HepG2 (cell line): ENCODE measurements around the gene RNH1. TPM values are rescaled to one million over a fixed set of nuclear protein-coding genes. Genes with fewer than 3 reads are reported as not detected.

Experiments used
- ATF5 ChIP-seq: sonication (generic); formaldehyde crosslinking; IDR thresholded peaks from 2 replicates; pipeline ENCODE4 v1.4.0; 2020; ENCODE audit warnings: mild to moderate bottlenecking, low read depth, missing genetic modification reagents
- DBP ChIP-seq: sonication (generic); formaldehyde crosslinking; IDR thresholded peaks from 2 replicates; pipeline ENCODE4 v1.4.0; 2020; ENCODE audit warnings: missing genetic modification reagents; ENCODE audit errors: not compliant biosample characterization
- GPN1 ChIP-seq: sonication (generic); formaldehyde crosslinking; IDR thresholded peaks from 2 replicates; pipeline ENCODE4 v1.5.1; 2020; ENCODE audit warnings: missing genetic modification reagents, borderline replicate concordance
- KAT8 ChIP-seq: IDR thresholded peaks from 2 replicates; pipeline ENCODE4 v1.6.1; 2016; ENCODE audit warnings: missing genetic modification reagents, missing compliant biosample characterization
- KDM5B ChIP-seq: sonication (generic); formaldehyde crosslinking; IDR thresholded peaks from 2 replicates; pipeline ENCODE4 v1.4.0; 2020; ENCODE audit warnings: missing genetic modification reagents, mild to moderate bottlenecking, borderline replicate concordance
- KLF16 ChIP-seq, 2 experiments: sonication (generic) in 1 of 2; formaldehyde crosslinking in 1 of 2; IDR thresholded peaks; 2 replicates each; pipeline versions ENCODE4 v1.6.1 to v1.8.0; 2016 to 2023; ENCODE audit warnings: missing genetic modification reagents in 2 of 2, missing compliant biosample characterization in 1 of 2
- KMT2B ChIP-seq: IDR thresholded peaks from 2 replicates; pipeline ENCODE4 v1.6.1; 2016; ENCODE audit warnings: missing genetic modification reagents, missing compliant biosample characterization
- MTF1 ChIP-seq: sonication (generic); formaldehyde crosslinking; IDR thresholded peaks from 2 replicates; pipeline ENCODE4 v1.5.0; 2020; ENCODE audit warnings: missing genetic modification reagents
- NR2C2 ChIP-seq: sonication (generic); formaldehyde crosslinking; IDR thresholded peaks from 2 replicates; pipeline ENCODE4 v1.4.0; 2020; ENCODE audit warnings: missing genetic modification reagents, mild to moderate bottlenecking, moderate library complexity, borderline replicate concordance
- NR3C1 ChIP-seq: sonication (generic); formaldehyde crosslinking; IDR thresholded peaks from 2 replicates; pipeline ENCODE4 v1.4.0; 2020; ENCODE audit warnings: missing genetic modification reagents
- POLR2G ChIP-seq: fragments of 200-400 bp; formaldehyde crosslinking; IDR thresholded peaks from 2 replicates; pipeline ENCODE4 v1.6.1; 2018; ENCODE audit warnings: mild to moderate bottlenecking, low read depth, low read length, moderate library complexity
- RBFOX2 ChIP-seq: fragments of 200-400 bp; formaldehyde crosslinking; IDR thresholded peaks from 2 replicates; pipeline ENCODE4 v1.6.1; 2017; ENCODE audit warnings: low read depth, mild to moderate bottlenecking, low read length
- ZBTB10 ChIP-seq: sonication (generic); formaldehyde crosslinking; IDR thresholded peaks from 2 replicates; pipeline ENCODE4 v1.4.0; 2020; ENCODE audit warnings: missing genetic modification reagents, borderline replicate concordance
- ZBTB14 ChIP-seq: sonication (generic); formaldehyde crosslinking; IDR thresholded peaks from 2 replicates; pipeline ENCODE4 v1.4.0; 2020; ENCODE audit warnings: missing genetic modification reagents
- ZBTB7A ChIP-seq: sonication (generic); formaldehyde crosslinking; IDR thresholded peaks from 2 replicates; pipeline ENCODE4 v1.8.0; 2022; ENCODE audit warnings: mild to moderate bottlenecking, missing genetic modification reagents
- ZFY ChIP-seq: sonication (generic); formaldehyde crosslinking; IDR thresholded peaks from 2 replicates; pipeline ENCODE4 v1.4.0; 2020; ENCODE audit warnings: missing genetic modification reagents
- ZIK1 ChIP-seq: sonication (generic); formaldehyde crosslinking; IDR thresholded peaks from 2 replicates; pipeline ENCODE4 v1.5.0; 2020; ENCODE audit warnings: mild to moderate bottlenecking, low read depth, missing genetic modification reagents, borderline replicate concordance
- ZNF430 ChIP-seq: sonication (generic); formaldehyde crosslinking; IDR thresholded peaks from 2 replicates; pipeline ENCODE4 v1.9.0; 2021; ENCODE audit warnings: mild to moderate bottlenecking, missing genetic modification reagents
- ZNF563 ChIP-seq: sonication (generic); formaldehyde crosslinking; IDR thresholded peaks from 2 replicates; pipeline ENCODE4 v1.8.0; 2022; ENCODE audit warnings: mild to moderate bottlenecking, moderate library complexity, missing genetic modification reagents
- ZNF589 ChIP-seq: sonication (generic); formaldehyde crosslinking; conservative IDR thresholded peaks from 2 replicates; pipeline ENCODE4 v1.8.0; 2022; ENCODE audit warnings: mild to moderate bottlenecking, moderate library complexity, missing genetic modification reagents
- ZNF747 ChIP-seq: sonication (generic); formaldehyde crosslinking; IDR thresholded peaks from 2 replicates; pipeline ENCODE4 v1.8.1; 2023; ENCODE audit warnings: missing genetic modification reagents, mild to moderate bottlenecking, borderline replicate concordance
- ZNF790 ChIP-seq: sonication (generic); formaldehyde crosslinking; IDR thresholded peaks from 2 replicates; pipeline ENCODE4 v1.8.0; 2022; ENCODE audit warnings: missing genetic modification reagents, mild to moderate bottlenecking, borderline replicate concordance
- polyA plus RNA-seq, 8 experiments: library from polyadenylated mRNA; depleted of rRNA in 3 of 8; stranded (reverse) in 7 of 8; unstranded in 1 of 8; fragments of >200 nt; fragmentation: Illumina TruSeq in 4 of 8; extraction: Trizol in 4 of 8; gene quantifications; 2 replicates each; pipeline versions ENCODE4 v1.2.1 to v1.2.3, GENCODE V29; 2011 to 2016; ENCODE audit warnings: low read depth in 4 of 8, missing spikeins in 1 of 8, mixed read lengths in 1 of 8; ENCODE audit not compliant: insufficient read depth in 1 of 8
- total RNA-seq, 5 experiments: library from RNA; depleted of rRNA; stranded (reverse); fragments of >200 nt; fragmentation: Illumina TruSeq; extraction: Trizol; gene quantifications; 2 replicates each; pipeline ENCODE4 v1.2.3, GENCODE V29; 2016; ENCODE audit warnings: low read depth in 1 of 5

The RNH1 gene
- total and polyA plus RNA-seq, 2 of the 13 experiments (the other 11 are each of a cell fraction or from before 2014, with no cell fraction given): 36.0 to 74.1 TPM

GRCh38 chr11:535519-536454 lies 28.7 kb upstream of the RNH1 start, which contains the start of gene HRAS (continued):
- TF ChIP-seq NR2C2 (peak; percentile 30; the same call in 1 of the 2 replicates), KLF16 (CRISPR knock-in tag; IDR thresholded peaks at IDR 0.05) (peak in 1 of 2 experiments; percentile 69; a peak in 1 of 4 replicates), DBP (CRISPR knock-in tag) (peak; percentile 73), ZNF589 (CRISPR knock-in tag) (no peak), ZIK1 (CRISPR knock-in tag) (0 out of 2 replicates have a peak, but pooled peaks have one; percentile 38), ZNF430 (CRISPR knock-in tag) (no peak), KMT2B (CRISPR knock-in tag) (no peak), NR3C1 (no peak), ZBTB14 (CRISPR knock-in tag) (no peak), RBFOX2 (peak; percentile 82), ZBTB7A (CRISPR knock-in tag) (0 out of 2 replicates have a peak, but pooled peaks have one; percentile 30), ZBTB10 (CRISPR knock-in tag) (peak; percentile 56; the same call in 1 of the 2 replicates), GPN1 (CRISPR knock-in tag) (no peak), ATF5 (CRISPR knock-in tag) (no peak), ZFY (CRISPR knock-in tag) (peak; percentile 89), ZNF790 (0 out of 2 replicates have a peak, but pooled peaks have one; percentile 61), ZNF747 (CRISPR knock-in tag) (0 out of 2 replicates have a peak, but pooled peaks have one; percentile 32), ZNF563 (CRISPR knock-in tag) (peak; percentile 85), KDM5B (peak; percentile 79), MTF1 (CRISPR knock-in tag) (no peak), POLR2G (peak; percentile 88), KAT8 (peak; percentile 71)
